SK-N-SH treated with all-trans-retinoic acid at 6 μM for 48 hours (cell line): ENCODE data around the gene CYP46A1.

Experiments
- ATAC-seq: fragments of 200-7000 bp; cut with Tn5 transposase; 3 replicates; pipeline ENCODE4 v1.9.1; 2020; ENCODE audit warnings: mild to moderate bottlenecking, moderate library complexity
- ARNTL ChIP-seq: fragments of 450-650 bp; formaldehyde crosslinking; IDR thresholded peaks from 2 replicates; pipeline ENCODE4 v1.5.0; 2020; ENCODE audit warnings: low read depth, mild to moderate bottlenecking, moderate library complexity, borderline replicate concordance
- BACH2 ChIP-seq: fragments of 250-450 bp; sonication (Bioruptor Pico); IDR thresholded peaks from 2 replicates; pipeline ENCODE4 v1.9.0; 2021; ENCODE audit warnings: mild to moderate bottlenecking, borderline replicate concordance
- CSRNP3 ChIP-seq: fragments of 250-450 bp; sonication (Bioruptor Pico); IDR thresholded peaks from 2 replicates; pipeline ENCODE4 v1.5.1; 2021; ENCODE audit warnings: mild to moderate bottlenecking, moderate library complexity
- ESRRG ChIP-seq: fragments of 250-450 bp; sonication (Bioruptor Pico); IDR thresholded peaks from 2 replicates; pipeline ENCODE4 v1.6.1; 2021; ENCODE audit warnings: mild to moderate bottlenecking
- GLIS3 ChIP-seq: fragments of 250-450 bp; sonication (Bioruptor Pico); IDR thresholded peaks from 2 replicates; pipeline ENCODE4 v1.5.0; 2020; ENCODE audit warnings: mild to moderate bottlenecking, moderate library complexity
- OSR1 ChIP-seq: fragments of 250-450 bp; sonication (Bioruptor Pico); IDR thresholded peaks from 2 replicates; pipeline ENCODE4 v1.8.0; 2022; ENCODE audit warnings: moderate library complexity, mild to moderate bottlenecking, inconsistent platforms
- PPARA ChIP-seq: fragments of 250-450 bp; sonication (Bioruptor Pico); IDR thresholded peaks from 2 replicates; pipeline ENCODE4 v1.5.0; 2020; ENCODE audit warnings: mild to moderate bottlenecking, borderline replicate concordance
- RARB ChIP-seq: fragments of 250-450 bp; sonication (Bioruptor Pico); IDR thresholded peaks from 2 replicates; pipeline ENCODE4 v1.8.0; 2021; ENCODE audit warnings: mild to moderate bottlenecking, moderate library complexity
- TOX ChIP-seq: fragments of 250-450 bp; sonication (Bioruptor Pico); IDR thresholded peaks from 2 replicates; pipeline ENCODE4 v1.8.0; 2021; ENCODE audit warnings: mild to moderate bottlenecking, moderate library complexity, borderline replicate concordance
- TSHZ2 ChIP-seq: fragments of 250-450 bp; sonication (Bioruptor Pico); IDR thresholded peaks from 2 replicates; pipeline ENCODE4 v1.5.0; 2020; ENCODE audit warnings: mild to moderate bottlenecking, moderate library complexity
- ZC3H10 ChIP-seq: fragments of 250-450 bp; sonication (Bioruptor Pico); IDR thresholded peaks from 2 replicates; pipeline ENCODE4 v1.5.1; 2021; ENCODE audit warnings: mild to moderate bottlenecking, moderate library complexity
- ZFP3 ChIP-seq: fragments of 250-450 bp; sonication (Bioruptor Pico); IDR thresholded peaks from 2 replicates; pipeline ENCODE4 v1.5.0; 2020; ENCODE audit warnings: mild to moderate bottlenecking, moderate library complexity
- ZFP30 ChIP-seq: fragments of 450-650 bp; formaldehyde crosslinking; IDR thresholded peaks from 2 replicates; pipeline ENCODE4 v1.5.0; 2022; ENCODE audit warnings: mild to moderate bottlenecking, moderate library complexity
- ZNF565 ChIP-seq: fragments of 450-650 bp; formaldehyde crosslinking; conservative IDR thresholded peaks from 2 replicates; pipeline ENCODE4 v1.5.0; 2020; ENCODE audit warnings: low read depth, mild to moderate bottlenecking, moderate library complexity
- ZNF70 ChIP-seq: fragments of 450-650 bp; formaldehyde crosslinking; IDR thresholded peaks from 2 replicates; pipeline ENCODE4 v1.5.0; 2020; ENCODE audit warnings: mild to moderate bottlenecking, moderate library complexity
- ZNF8 ChIP-seq: fragments of 450-650 bp; formaldehyde crosslinking; IDR thresholded peaks from 2 replicates; pipeline ENCODE4 v1.5.0; 2020; ENCODE audit warnings: mild to moderate bottlenecking, moderate library complexity
- TF ChIP-seq, protein P1 (sequence below): fragments of 250-450 bp; sonication (Bioruptor Pico); IDR thresholded peaks from 2 replicates; pipeline ENCODE4 v1.5.1; 2020; ENCODE audit warnings: low read depth, mild to moderate bottlenecking, moderate library complexity
- TF ChIP-seq, protein P2 (sequence below): fragments of 250-450 bp; sonication (Bioruptor Pico); IDR thresholded peaks from 2 replicates; pipeline ENCODE4 v1.8.0; 2020; ENCODE audit warnings: mild to moderate bottlenecking, moderate library complexity, borderline replicate concordance
- TF ChIP-seq, protein P3 (sequence below): fragments of 250-450 bp; sonication (Bioruptor Pico); IDR thresholded peaks from 2 replicates; pipeline ENCODE4 v1.8.0; 2021; ENCODE audit warnings: low read depth, mild to moderate bottlenecking, moderate library complexity, borderline replicate concordance

The CYP46A1 gene

DNA sequence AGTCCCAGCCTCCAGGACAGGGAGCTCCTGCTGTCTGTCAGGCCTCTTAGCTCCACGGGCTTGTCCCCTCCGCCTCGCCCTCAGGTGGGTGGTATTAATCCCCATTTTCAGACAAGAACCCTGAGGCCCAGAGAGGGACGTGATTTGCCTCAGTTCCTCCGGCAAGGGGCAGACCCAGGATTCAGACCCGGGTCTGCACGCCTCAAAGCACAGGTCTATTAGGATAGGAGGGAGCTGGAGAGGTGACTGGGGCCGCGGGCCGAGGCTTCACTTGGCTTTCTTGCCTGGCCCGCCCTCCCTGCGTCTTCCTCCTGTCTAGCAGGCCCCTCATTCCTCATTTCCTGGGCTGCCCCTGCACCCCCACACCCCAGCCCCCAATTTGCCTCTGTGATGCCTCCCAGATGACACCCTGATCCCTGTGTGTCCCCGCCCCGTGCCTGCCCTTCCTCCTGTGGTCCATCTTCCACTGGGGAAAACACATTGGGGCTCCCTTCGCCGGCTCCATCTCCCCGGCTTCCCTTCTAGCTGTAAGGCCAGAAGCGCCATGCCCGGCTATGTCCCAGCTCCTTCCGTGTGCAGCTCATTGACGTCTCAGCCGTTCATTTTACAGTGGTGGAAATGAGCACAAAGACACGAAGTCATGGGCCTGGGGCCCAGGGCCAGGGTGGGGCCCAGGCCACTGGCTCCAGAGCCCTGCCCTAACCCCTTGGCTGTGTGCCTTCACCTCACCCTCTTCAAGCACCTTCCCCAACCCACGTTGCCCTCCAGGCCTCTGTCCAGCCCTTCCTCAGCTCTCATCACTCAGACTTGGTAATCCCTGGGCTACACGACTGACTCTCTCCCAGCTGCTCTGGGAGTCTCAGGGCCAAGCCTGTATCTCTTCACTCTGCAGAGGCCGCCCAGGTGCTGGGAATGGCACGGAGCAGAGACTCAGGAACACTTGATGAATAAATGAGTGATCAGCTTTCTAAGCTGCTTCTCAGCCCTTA lies 15.5 kb upstream of the CYP46A1 start:
- TF ChIP-seq ZFP3 (CRISPR knock-in tag) (no peak), TOX (CRISPR knock-in tag) (no peak), ARNTL (CRISPR knock-in tag) (no peak), GLIS3 (CRISPR knock-in tag) (no peak), ZNF70 (CRISPR knock-in tag) (no peak), CSRNP3 (CRISPR knock-in tag) (no peak), OSR1 (no peak), TSHZ2 (CRISPR knock-in tag) (no peak), RARB (CRISPR knock-in tag) (no peak), PPARA (no peak), BACH2 (no peak)
- TF ChIP-seq, protein P1, sequence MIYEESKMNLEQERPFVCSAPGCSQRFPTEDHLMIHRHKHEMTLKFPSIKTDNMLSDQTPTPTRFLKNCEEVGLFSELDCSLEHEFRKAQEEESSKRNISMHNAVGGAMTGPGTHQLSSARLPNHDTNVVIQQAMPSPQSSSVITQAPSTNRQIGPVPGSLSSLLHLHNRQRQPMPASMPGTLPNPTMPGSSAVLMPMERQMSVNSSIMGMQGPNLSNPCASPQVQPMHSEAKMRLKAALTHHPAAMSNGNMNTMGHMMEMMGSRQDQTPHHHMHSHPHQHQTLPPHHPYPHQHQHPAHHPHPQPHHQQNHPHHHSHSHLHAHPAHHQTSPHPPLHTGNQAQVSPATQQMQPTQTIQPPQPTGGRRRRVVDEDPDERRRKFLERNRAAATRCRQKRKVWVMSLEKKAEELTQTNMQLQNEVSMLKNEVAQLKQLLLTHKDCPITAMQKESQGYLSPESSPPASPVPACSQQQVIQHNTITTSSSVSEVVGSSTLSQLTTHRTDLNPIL: no peak
- no peak for ATAC-seq

DNA sequence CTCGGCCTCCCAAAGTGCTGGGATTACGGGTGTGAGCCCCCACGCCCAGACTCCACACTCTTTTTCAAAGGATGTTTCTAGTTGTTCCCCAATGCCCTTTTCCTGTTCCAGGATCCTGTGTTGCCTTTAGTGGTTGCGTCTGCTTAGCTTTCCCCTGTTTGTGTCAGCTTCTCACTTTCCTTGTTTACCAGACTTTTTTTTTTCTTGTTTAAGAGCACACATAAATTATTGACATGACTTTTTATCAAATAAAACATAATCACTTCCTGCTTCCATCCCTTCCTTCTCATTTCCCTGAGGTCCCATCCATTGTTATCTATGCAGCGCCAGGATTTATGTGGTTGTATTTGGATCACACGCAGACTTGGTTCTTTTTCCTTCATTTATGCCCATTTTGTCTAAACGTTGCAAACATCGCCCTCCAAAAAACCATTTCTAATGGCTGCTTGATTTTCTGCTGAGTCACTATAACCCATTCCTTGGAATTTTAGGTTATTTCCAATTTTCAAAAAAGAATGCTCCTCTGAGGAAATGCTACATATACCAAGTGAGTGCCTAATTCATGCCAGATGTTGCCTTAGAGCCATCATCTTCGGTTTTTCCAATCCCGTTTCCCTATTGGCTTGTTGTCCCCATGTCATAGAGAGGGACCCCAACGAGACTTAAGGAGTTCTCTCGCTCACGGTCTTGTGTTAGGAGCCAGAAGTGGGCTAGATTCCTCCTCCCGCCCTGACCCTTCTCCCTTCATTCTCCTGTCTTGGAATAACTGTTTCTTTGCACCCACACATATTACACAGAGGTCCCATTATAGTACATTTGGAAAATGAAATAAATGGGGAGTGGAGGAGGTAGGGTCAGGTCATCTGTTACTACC lies 13.5 kb upstream of the CYP46A1 start:
- ATAC-seq: no peak
- no peak for TF ChIP-seq CSRNP3 (CRISPR knock-in tag)
- TF ChIP-seq ZFP3 (CRISPR knock-in tag): no peak
- TF ChIP-seq BACH2: no peak
- no peak for TF ChIP-seq ZNF565
- TF ChIP-seq, all 23 proteins: peak for 0

DNA sequence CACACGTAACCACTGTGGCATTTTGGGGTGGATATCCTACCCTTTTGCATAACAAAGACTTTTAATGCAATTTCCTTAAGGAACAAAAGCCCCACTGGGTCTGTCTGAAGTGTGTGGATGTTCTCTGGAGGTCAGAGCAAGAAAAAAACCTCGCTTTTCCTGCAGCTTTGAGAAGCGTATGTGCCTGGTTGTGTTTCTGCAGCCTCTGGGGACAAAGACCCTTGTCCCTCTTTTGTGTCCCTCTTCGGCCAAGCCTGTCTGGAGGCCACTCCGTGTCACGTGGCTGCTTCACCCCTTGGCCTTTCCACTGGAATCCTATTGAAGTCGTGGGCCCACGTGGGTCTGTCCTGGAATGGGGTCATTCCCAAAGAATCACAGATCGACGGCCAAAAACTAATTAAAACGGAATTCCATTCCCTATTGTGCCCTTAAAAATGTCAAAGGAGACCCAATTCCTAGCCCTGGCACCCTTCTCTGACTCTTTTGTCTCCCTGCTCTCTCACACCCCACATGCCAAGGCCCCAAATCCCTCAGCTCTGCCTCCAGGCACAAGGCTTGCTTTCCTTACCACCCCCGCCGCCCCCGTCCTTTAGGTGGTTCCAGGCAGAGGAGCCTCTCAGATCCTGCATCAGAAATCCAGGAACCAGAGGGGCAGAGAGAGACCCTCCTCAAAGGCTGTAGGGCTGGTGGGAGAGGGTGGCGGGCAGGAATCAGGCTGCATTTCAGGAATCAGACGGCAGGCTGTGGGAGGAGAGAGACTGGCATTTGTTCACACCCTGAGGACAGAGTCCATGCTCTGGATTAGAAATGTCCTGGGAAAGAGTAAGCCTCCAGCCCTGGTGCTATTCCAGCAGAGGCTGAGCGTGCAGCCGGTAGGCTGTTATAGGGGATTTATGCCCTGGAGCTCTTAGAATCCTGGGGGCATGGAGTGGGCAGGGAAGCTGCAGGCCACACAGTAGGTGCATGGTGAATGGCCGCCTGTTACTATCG lies 12.6 kb upstream of the CYP46A1 start:
- ATAC-seq: no peak
- TF ChIP-seq ESRRG (CRISPR knock-in tag) (no peak), ZFP30 (CRISPR knock-in tag) (no peak), TOX (CRISPR knock-in tag) (no peak), OSR1 (no peak), RARB (CRISPR knock-in tag) (no peak), GLIS3 (CRISPR knock-in tag) (no peak), ZC3H10 (CRISPR knock-in tag) (no peak), ZNF565 (no peak), ZNF70 (CRISPR knock-in tag) (no peak), PPARA (no peak), ZFP3 (CRISPR knock-in tag) (no peak), ZNF8 (CRISPR knock-in tag) (no peak), ARNTL (CRISPR knock-in tag) (no peak)
- TF ChIP-seq, protein P2, sequence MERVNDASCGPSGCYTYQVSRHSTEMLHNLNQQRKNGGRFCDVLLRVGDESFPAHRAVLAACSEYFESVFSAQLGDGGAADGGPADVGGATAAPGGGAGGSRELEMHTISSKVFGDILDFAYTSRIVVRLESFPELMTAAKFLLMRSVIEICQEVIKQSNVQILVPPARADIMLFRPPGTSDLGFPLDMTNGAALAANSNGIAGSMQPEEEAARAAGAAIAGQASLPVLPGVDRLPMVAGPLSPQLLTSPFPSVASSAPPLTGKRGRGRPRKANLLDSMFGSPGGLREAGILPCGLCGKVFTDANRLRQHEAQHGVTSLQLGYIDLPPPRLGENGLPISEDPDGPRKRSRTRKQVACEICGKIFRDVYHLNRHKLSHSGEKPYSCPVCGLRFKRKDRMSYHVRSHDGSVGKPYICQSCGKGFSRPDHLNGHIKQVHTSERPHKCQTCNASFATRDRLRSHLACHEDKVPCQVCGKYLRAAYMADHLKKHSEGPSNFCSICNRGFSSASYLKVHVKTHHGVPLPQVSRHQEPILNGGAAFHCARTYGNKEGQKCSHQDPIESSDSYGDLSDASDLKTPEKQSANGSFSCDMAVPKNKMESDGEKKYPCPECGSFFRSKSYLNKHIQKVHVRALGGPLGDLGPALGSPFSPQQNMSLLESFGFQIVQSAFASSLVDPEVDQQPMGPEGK: no peak
- TF ChIP-seq, protein P1: no peak
- TF ChIP-seq, protein P3, sequence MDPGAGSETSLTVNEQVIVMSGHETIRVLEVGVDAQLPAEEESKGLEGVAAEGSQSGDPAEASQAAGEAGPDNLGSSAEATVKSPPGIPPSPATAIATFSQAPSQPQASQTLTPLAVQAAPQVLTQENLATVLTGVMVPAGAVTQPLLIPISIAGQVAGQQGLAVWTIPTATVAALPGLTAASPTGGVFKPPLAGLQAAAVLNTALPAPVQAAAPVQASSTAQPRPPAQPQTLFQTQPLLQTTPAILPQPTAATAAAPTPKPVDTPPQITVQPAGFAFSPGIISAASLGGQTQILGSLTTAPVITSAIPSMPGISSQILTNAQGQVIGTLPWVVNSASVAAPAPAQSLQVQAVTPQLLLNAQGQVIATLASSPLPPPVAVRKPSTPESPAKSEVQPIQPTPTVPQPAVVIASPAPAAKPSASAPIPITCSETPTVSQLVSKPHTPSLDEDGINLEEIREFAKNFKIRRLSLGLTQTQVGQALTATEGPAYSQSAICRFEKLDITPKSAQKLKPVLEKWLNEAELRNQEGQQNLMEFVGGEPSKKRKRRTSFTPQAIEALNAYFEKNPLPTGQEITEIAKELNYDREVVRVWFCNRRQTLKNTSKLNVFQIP (CRISPR knock-in tag): no peak
